LNCaP clone FGC (cell line): Measurements from ENCODE around the gene CNIH1.
A peak's percentile ranks its signal among the peaks of the same experiment; 100 is the strongest.

Source experiments
- DNase-seq: peaks from one replicate; pipeline ENCODE4 v3.0.0-alpha.2; 2011; ENCODE audit warnings: low read depth
- H3K4me3 ChIP-seq: 2 replicates; pipeline ENCODE4 v1.5.1; 2011; ENCODE audit warnings: mild to moderate bottlenecking, low read depth, low read length, control low read depth
- CTCF ChIP-seq: IDR thresholded peaks from 2 replicates; pipeline ENCODE4 v1.5.1; 2012; ENCODE audit warnings: mild to moderate bottlenecking; ENCODE audit not compliant: control insufficient read depth, insufficient read depth; ENCODE audit errors: extremely low read depth

Gene CNIH1

GRCh38 chr14:54440873-54441868 is at the start of gene CNIH1:
TSS of gene CNIH1 (minus strand) at chr14:54441374. CDS start at chr14:54441327, 47 bp downstream.
- TF ChIP-seq CTCF: peak; percentile 88
- H3K4me3 ChIP-seq: peak within 1 kb of the TSS; percentile 76
- DNase-seq: peak; percentile 76

- TF ChIP-seq CTCF: no peak
- H3K4me3 ChIP-seq: no peak overlapping the region
- DNase-seq: peak; percentile 46
Measured at GRCh38 chr14:54490445-54491175, 49.4 kb upstream of the CNIH1 start.

GRCh38 chr14:54489731-54490444 is 48.7 kb upstream of the CNIH1 start:
- H3K4me3 ChIP-seq: peak overlapping the region; percentile 95
- TF ChIP-seq CTCF: no peak
- DNase-seq: peak; percentile 83

- TF ChIP-seq CTCF: no peak
- peak overlapping the region; percentile 95 for H3K4me3 ChIP-seq
- no peak for DNase-seq
Measured at GRCh38 chr14:54489318-54489683, 48.1 kb upstream of the CNIH1 start.

GRCh38 chr14:54488646-54489317 is 47.6 kb upstream of the CNIH1 start, which contains the start of gene GMFB:
TSS of gene GMFB (minus strand) at chr14:54488980. CDS start at chr14:54488927, 53 bp downstream.
- peak; percentile 47 for TF ChIP-seq CTCF
- DNase-seq: peak; percentile 79
- H3K4me3 ChIP-seq: peak within 1 kb of the TSS; percentile 95

- DNase-seq: no peak
- peak overlapping the region; percentile 95 for H3K4me3 ChIP-seq
- no peak for TF ChIP-seq CTCF
Measured at GRCh38 chr14:54488318-54488645, 47.1 kb upstream of the CNIH1 start.
